Prostate gland (tissue), 2 donors: ENCODE data around the gene PAAF1. TPM values are rescaled to one million over a fixed set of nuclear protein-coding genes. Genes with fewer than 3 reads are reported as not detected.

Experiments used
- DNase-seq: peaks from one replicate; pipeline ENCODE4 v3.0.0-alpha.2; 2019; ENCODE audit warnings: low spot score
- H3K27ac ChIP-seq, 2 donors: fragments of 200-600 bp; sonication (generic); 2 replicates each; pipeline ENCODE4 v1.5.1; 2017 to 2019
- H3K27me3 ChIP-seq: fragments of 200-600 bp; sonication (generic); replicated peaks from 2 replicates; pipeline ENCODE4 v1.5.1; 2019; ENCODE audit not compliant: insufficient read depth
- H3K36me3 ChIP-seq, 2 donors: fragments of 200-600 bp; sonication (generic); 1 replicate in 1 of 2; 2 replicates in 1 of 2; pipeline versions ENCODE4 v1.5.1 to v1.8.1; 2017 to 2019
- H3K4me1 ChIP-seq: fragments of 200-600 bp; sonication (generic); replicated peaks from 2 replicates; pipeline ENCODE4 v1.5.1; 2019
- H3K4me3 ChIP-seq, 2 donors: fragments of 200-600 bp; sonication (generic); 2 replicates each; pipeline ENCODE4 v1.5.1; 2017 to 2019
- H3K9me3 ChIP-seq: fragments of 200-600 bp; sonication (generic); 2 replicates; pipeline ENCODE4 v1.5.1; 2017
- POLR2A ChIP-seq: fragments of 450-650 bp; IDR thresholded peaks from one replicate; pipeline ENCODE4 v1.6.1; 2016; ENCODE audit warnings: antibody characterized with exemption, mild to moderate bottlenecking
- POLR2AphosphoS5 ChIP-seq: sonication (generic); formaldehyde crosslinking; IDR thresholded peaks from one replicate; pipeline ENCODE4 v1.6.1; 2017; ENCODE audit warnings: antibody characterized with exemption
- WGBS: methylation state at CpG from one replicate; pipeline ENCODE4 v1.1.5; 2018; 5-methylcytosine and 5-hydroxymethylcytosine counted together
- intact Hi-C: fragments of 100-400 bp; cut with DNase I; formaldehyde crosslinking; loops from one replicate; pipeline ENCODE4 v1.14.2; 2022
- total RNA-seq, 2 donors: library from RNA; depleted of rRNA; stranded (reverse); fragments of >200 nt; gene quantifications; one replicate each; pipeline ENCODE4 v1.1.0, GENCODE V29; 2016
- TF ChIP-seq, protein P1 (sequence below), 4 experiments: fragments of 200-600 bp in 2 of 4; fragments of 450-650 bp in 2 of 4; sonication (generic) in 2 of 4; IDR thresholded peaks; 1 replicate in 3 of 4; 2 replicates in 1 of 4; pipeline ENCODE4 v1.5.1; 2016 to 2019; ENCODE audit warnings: antibody characterized with exemption in 4 of 4, mild to moderate bottlenecking in 2 of 4, moderate library complexity in 2 of 4

PAAF1 gene
- total RNA-seq, 2 donors from 2014 or later: 15.6 to 28.3 TPM

DNA sequence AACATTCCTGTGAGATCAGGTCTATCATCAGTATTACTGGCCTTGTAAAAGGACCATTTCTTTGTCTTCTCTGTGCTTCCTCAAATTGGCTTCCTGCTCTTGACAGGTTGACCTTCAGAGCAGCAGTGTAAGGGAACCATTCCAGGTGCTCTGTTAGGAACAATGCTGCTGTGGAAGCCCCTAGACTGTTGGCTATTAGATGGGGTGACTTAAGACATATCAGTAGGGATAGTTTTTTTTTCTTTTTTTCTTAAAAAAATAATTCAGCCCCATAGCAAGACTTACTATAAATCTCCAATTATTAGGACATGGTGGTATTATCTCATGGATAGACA lies 37.7 kb upstream of the PAAF1 start:
- Histone ChIP-seq H3K36me3 (no peaks in the 10 kb centered on the region), H3K27me3 (no peaks in the 10 kb centered on the region), H3K4me3 (no peak overlapping the region), H3K9me3 (no peaks in the 10 kb centered on the region), H3K4me1 (no peaks in the 10 kb centered on the region), H3K27ac (no peak overlapping the region)
- intact Hi-C loops: no loop called here
- TF ChIP-seq POLR2AphosphoS5 (no peak), POLR2A (no peak)
- TF ChIP-seq, protein P1, sequence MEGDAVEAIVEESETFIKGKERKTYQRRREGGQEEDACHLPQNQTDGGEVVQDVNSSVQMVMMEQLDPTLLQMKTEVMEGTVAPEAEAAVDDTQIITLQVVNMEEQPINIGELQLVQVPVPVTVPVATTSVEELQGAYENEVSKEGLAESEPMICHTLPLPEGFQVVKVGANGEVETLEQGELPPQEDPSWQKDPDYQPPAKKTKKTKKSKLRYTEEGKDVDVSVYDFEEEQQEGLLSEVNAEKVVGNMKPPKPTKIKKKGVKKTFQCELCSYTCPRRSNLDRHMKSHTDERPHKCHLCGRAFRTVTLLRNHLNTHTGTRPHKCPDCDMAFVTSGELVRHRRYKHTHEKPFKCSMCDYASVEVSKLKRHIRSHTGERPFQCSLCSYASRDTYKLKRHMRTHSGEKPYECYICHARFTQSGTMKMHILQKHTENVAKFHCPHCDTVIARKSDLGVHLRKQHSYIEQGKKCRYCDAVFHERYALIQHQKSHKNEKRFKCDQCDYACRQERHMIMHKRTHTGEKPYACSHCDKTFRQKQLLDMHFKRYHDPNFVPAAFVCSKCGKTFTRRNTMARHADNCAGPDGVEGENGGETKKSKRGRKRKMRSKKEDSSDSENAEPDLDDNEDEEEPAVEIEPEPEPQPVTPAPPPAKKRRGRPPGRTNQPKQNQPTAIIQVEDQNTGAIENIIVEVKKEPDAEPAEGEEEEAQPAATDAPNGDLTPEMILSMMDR (IDR thresholded peaks at IDR 0.05): no peak
- DNase-seq: no peak

DNA sequence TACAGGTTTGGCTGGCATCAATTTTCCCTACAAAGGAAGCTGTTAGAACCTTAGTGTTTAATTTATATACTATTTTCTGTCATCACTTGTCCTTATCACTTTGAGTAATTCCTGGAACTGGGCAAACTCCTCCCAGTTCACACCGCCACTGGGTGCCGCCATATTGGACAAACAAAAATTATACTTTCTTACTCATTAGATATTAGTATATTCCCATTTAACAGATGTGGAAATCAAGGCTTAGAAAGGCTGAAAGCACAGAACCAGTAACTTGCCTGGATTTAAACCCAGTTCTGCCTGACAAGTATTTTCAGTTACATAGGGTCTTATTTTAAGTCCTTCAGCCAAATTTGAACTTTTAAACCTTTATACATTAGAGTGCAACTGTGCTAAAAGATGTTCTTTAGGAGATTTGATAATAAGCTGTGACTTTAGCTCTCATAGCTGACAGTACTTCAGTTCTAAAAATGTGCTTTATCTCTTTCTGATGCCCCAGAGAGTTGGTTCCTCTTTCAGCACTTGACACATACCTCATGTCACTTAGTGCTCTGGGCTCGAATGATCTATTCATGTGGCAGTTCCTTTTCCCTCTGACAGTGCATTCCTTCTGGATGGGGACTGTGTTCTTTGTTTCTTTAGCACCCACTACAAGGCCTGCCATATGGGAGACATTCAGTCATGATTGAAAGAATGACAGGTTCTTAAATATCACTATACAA lies 25.6 kb upstream of the PAAF1 start:
- Histone ChIP-seq H3K9me3 (no peaks in the 10 kb centered on the region), H3K27ac (no peak overlapping the region), H3K4me3 (no peak overlapping the region), H3K27me3 (no peaks in the 10 kb centered on the region), H3K36me3 (no peaks in the 10 kb centered on the region), H3K4me1 (no peaks in the 10 kb centered on the region)
- TF ChIP-seq POLR2AphosphoS5 (no peak), POLR2A (no peak)
- TF ChIP-seq, protein P1 (IDR thresholded peaks at IDR 0.05): no peak
- 93% methylated on average over 3 of the region's 3 CpGs for WGBS
- intact Hi-C loops: no loop called here
- DNase-seq: no peak

DNA sequence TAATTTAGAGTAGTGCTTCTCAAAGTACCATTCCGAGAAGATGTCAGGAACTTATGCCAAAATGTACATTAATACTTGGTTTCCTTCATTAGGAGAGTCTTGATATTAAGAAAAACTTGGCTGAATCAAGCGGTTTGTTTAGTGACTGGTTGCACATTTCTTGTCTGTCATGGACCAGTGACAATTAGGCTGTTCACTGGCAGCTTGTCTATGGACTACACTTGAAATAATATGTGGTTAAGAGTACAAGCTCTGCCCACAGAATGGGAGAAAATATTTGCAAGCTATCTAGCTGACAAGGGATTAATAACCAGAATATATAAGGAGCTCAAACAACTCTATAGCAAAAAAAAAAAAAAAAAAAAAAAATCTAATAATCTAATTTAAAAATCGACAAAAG lies 24.8 kb upstream of the PAAF1 start:
- intact Hi-C loops: no loop called here
- WGBS: 83% methylated on average over 3 of the region's 3 CpGs
- no peaks in the 10 kb centered on the region for H3K36me3 ChIP-seq

DNA sequence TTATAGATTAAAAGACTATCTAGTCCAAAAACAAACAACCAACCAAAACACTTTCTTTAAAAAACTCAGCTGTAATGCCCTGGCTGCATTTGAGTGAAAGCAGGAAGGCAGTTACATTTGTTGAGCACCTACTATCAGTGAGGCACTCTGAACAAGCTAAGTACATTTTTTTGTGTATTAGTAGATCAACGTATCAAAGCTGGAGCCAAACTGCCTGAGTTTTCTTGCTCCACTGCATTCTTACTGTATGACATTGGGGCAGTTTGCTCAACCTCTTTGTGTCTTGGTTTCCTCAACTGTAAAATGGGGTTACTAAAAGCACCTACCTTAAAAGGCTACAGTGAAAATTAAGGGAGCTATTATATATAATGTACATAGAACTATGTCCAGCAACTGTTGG lies 22.1 kb upstream of the PAAF1 start:
- no peak for DNase-seq
- H3K27me3 ChIP-seq: no peaks in the 10 kb centered on the region
- no peaks in the 10 kb centered on the region for H3K9me3 ChIP-seq
- intact Hi-C loops: no loop called here
- H3K4me3 ChIP-seq: no peak overlapping the region
- no peaks in the 10 kb centered on the region for H3K36me3 ChIP-seq
- WGBS: 85% methylated on average over 1 of the region's 1 CpG
- H3K4me1 ChIP-seq: no peaks in the 10 kb centered on the region
- no peak overlapping the region for H3K27ac ChIP-seq
- TF ChIP-seq POLR2AphosphoS5: no peak
- no peak for TF ChIP-seq POLR2A
- TF ChIP-seq, protein P1 (IDR thresholded peaks at IDR 0.05): no peak

More for the DNA sequence above, 24.8 kb upstream of the PAAF1 start:
- no peak for DNase-seq
- Histone ChIP-seq H3K4me1 (no peaks in the 10 kb centered on the region), H3K27me3 (no peaks in the 10 kb centered on the region), H3K4me3 (no peak overlapping the region), H3K9me3 (no peaks in the 10 kb centered on the region), H3K27ac (no peak overlapping the region)
- no peak for TF ChIP-seq POLR2AphosphoS5
- TF ChIP-seq, protein P1 (IDR thresholded peaks at IDR 0.05): no peak
- TF ChIP-seq POLR2A: no peak

DNA sequence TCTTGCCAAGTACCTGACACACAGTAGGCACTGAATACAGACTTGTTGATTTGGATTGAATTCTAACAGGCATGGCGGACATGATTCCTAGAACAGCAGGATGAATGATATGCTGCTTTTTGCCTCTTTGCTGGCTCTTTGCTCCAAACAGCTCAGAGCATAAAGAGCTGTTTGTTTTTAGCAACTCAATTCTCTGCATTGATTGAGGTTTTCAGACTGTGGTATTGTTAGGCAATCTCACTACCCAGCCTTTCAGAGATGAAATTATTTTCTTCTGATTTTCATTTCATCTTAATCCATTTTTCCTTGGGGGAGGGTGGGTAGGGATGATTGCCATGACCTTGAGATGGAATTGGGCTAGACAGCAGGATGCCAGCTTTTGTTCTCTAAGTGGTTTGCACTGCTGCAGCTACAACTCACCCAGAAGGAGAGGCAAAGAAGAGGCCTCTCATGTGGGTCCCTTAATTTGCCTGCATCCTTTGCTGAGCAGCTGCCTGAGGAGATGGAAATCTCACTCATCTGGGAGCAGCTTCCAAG lies 20.7 kb upstream of the PAAF1 start:
- intact Hi-C loops: no loop called here
- Histone ChIP-seq H3K4me1 (no peaks in the 10 kb centered on the region), H3K9me3 (no peaks in the 10 kb centered on the region), H3K4me3 (no peak overlapping the region), H3K36me3 (no peaks in the 10 kb centered on the region), H3K27ac (no peak overlapping the region), H3K27me3 (no peaks in the 10 kb centered on the region)
- TF ChIP-seq POLR2A (no peak), POLR2AphosphoS5 (no peak)
- TF ChIP-seq, protein P1 (IDR thresholded peaks at IDR 0.05): no peak
- WGBS: 100% methylated on average over 1 of the region's 1 CpG
- no peak for DNase-seq
